B cell (primary cell): ENCODE results near the gene MTERF2. TPM values are rescaled to one million over a fixed set of nuclear protein-coding genes. Genes with fewer than 3 reads are reported as not detected.

Source experiments
- ATAC-seq: fragments of 200-7000 bp; cut with Tn5 transposase; one replicate; pipeline ENCODE4 v1.10.0; 2021; ENCODE audit warnings: low read depth, mild to moderate bottlenecking, moderate number of reproducible peaks, moderate library complexity
- CTCF ChIA-PET: fragments of 350-600 bp; sonication (Branson Sonifier 250); formaldehyde crosslinking; loops from one replicate; lab custom pipeline; 2021; ENCODE audit warnings: antibody characterized with exemption, inconsistent platforms; lab: Charles Lee
- POLR2A ChIA-PET: fragments of 350-600 bp; sonication (Branson Sonifier 250); formaldehyde crosslinking; loops from one replicate; lab custom pipeline; 2021; ENCODE audit warnings: antibody characterized with exemption; lab: Charles Lee
- DNase-seq: peaks from one replicate; pipeline ENCODE4 v3.0.0; 2013
- H2AFZ ChIP-seq: 2 replicates; pipeline ENCODE4 v1.6.1; 2012; ENCODE audit warnings: mild to moderate bottlenecking, low read depth, low read length; ENCODE audit not compliant: insufficient read depth, poor library complexity, severe bottlenecking
- H3K27ac ChIP-seq, 2 donors: 1 replicate in 1 of 2; 2 replicates in 1 of 2; pipeline ENCODE4 v1.5.1; 2012 to 2013; ENCODE audit warnings: low read length in 2 of 2, mild to moderate bottlenecking in 2 of 2, moderate library complexity in 1 of 2
- H3K27me3 ChIP-seq, 4 experiments: fragments of 200-600 bp in 1 of 4; sonication (generic) in 1 of 4; replicated peaks in 1 of 4; 1 replicate in 2 of 4; 2 replicates in 2 of 4; pipeline versions ENCODE4 v1.6.1 to v1.7.0; 2013 to 2016; ENCODE audit warnings: low read length in 3 of 4, mild to moderate bottlenecking in 2 of 4, mixed read lengths in 1 of 4, moderate library complexity in 1 of 4; ENCODE audit not compliant: insufficient read depth in 4 of 4, control insufficient read depth in 3 of 4; ENCODE audit errors: control extremely low read depth in 1 of 4
- H3K36me3 ChIP-seq, 2 experiments: replicated peaks in 1 of 2; 1 replicate in 1 of 2; 2 replicates in 1 of 2; pipeline versions ENCODE4 v1.6.1 to v1.7.1; 2013; ENCODE audit warnings: low read length in 1 of 2; ENCODE audit not compliant: insufficient read depth in 2 of 2, control insufficient read depth in 1 of 2; ENCODE audit errors: control extremely low read depth in 1 of 2, extremely low read depth in 1 of 2
- H3K4me1 ChIP-seq, 2 donors: fragments of 200-600 bp in 1 of 2; sonication (generic) in 1 of 2; 1 replicate in 1 of 2; 2 replicates in 1 of 2; pipeline versions ENCODE4 v1.5.1 to v1.6.1; 2013 to 2017; ENCODE audit warnings: low read length in 2 of 2; ENCODE audit not compliant: control insufficient read depth in 2 of 2, insufficient read depth in 2 of 2
- H3K4me2 ChIP-seq: replicated peaks from 2 replicates; pipeline ENCODE3; 2012; ENCODE audit warnings: mild to moderate bottlenecking, low read depth, low read length; ENCODE audit not compliant: poor library complexity, severe bottlenecking
- H3K4me3 ChIP-seq, 5 experiments: fragments of 200-600 bp in 1 of 5; sonication (generic) in 1 of 5; 1 replicate in 3 of 5; 2 replicates in 2 of 5; pipeline versions ENCODE4 v1.5.1 to v1.7.0; 2011 to 2016; ENCODE audit warnings: low read length in 4 of 5, mild to moderate bottlenecking in 4 of 5, low read depth in 2 of 5, control low read depth in 1 of 5, moderate library complexity in 1 of 5; ENCODE audit not compliant: insufficient read depth in 1 of 5; ENCODE audit errors: control extremely low read depth in 1 of 5, extremely low read depth in 1 of 5
- H3K79me2 ChIP-seq: fragments of 200-600 bp; sonication (generic); one replicate; pipeline ENCODE4 v1.6.0; 2016; ENCODE audit warnings: low read length; ENCODE audit not compliant: control insufficient read depth, insufficient read depth
- H3K9ac ChIP-seq: fragments of 200-600 bp; sonication (generic); 2 replicates; pipeline ENCODE4 v1.6.1; 2017; ENCODE audit warnings: mild to moderate bottlenecking, low read length, moderate library complexity
- H3K9me3 ChIP-seq, 3 donors: one replicate each; pipeline versions ENCODE4 v1.6.1 to v1.7.1; 2013; ENCODE audit warnings: low read length in 2 of 3; ENCODE audit not compliant: control insufficient read depth in 2 of 3, insufficient read depth in 1 of 3; ENCODE audit errors: control extremely low read depth in 1 of 3
- H4K20me1 ChIP-seq: 2 replicates; pipeline ENCODE4 v1.6.0; 2012; ENCODE audit warnings: mild to moderate bottlenecking, low read length; ENCODE audit not compliant: insufficient read depth, control insufficient read depth, poor library complexity, severe bottlenecking
- H3K27ac Mint-ChIP-seq: one replicate; pipeline ENCODE4 v1.8.0; 2021; ENCODE audit warnings: mixed read lengths
- H3K27me3 Mint-ChIP-seq: one replicate; pipeline ENCODE4 v1.8.0; 2021; ENCODE audit warnings: mixed read lengths
- H3K4me1 Mint-ChIP-seq: one replicate; pipeline ENCODE4 v1.8.0; 2021; ENCODE audit warnings: mixed read lengths
- H3K4me3 Mint-ChIP-seq: one replicate; pipeline ENCODE4 v1.8.0; 2021; ENCODE audit warnings: mixed read lengths
- H3K9me3 Mint-ChIP-seq: one replicate; pipeline ENCODE4 v1.8.0; 2022; ENCODE audit warnings: mixed read lengths; ENCODE audit not compliant: insufficient read depth
- EZH2 ChIP-seq: IDR thresholded peaks from 2 replicates; pipeline ENCODE4 v1.6.1; 2012; ENCODE audit warnings: borderline replicate concordance, low read depth, mild to moderate bottlenecking, moderate library complexity, low read length; ENCODE audit not compliant: insufficient read depth, poor library complexity, severe bottlenecking
- WGBS: methylation state at CpG from one replicate; pipeline ENCODE4 v1.1.5; 2013; ENCODE audit warnings: missing lambda C conversion rate; ENCODE audit not compliant: insufficient coverage; 5-methylcytosine and 5-hydroxymethylcytosine counted together
- intact Hi-C: fragments of 100-400 bp; cut with micrococcal nuclease; formaldehyde crosslinking; loops from one replicate; pipeline ENCODE4 v1.10.0; 2022
- polyA plus RNA-seq: library from polyadenylated mRNA; depleted of rRNA; stranded (reverse); fragments of >200 nt; gene quantifications from 2 replicates; pipeline ENCODE4 v1.2.3, GENCODE V29; 2012
- total RNA-seq, 2 donors: library from RNA; stranded (reverse); fragments of 120-200 nt in 1 of 2; gene quantifications; 1 replicate in 1 of 2; 2 replicates in 1 of 2; pipeline versions ENCODE4 v1.2.3 to v1.2.4, GENCODE V29; 2013 to 2022
- TF ChIP-seq, protein P1 (sequence below): fragments of 200-600 bp; IDR thresholded peaks from one replicate; pipeline ENCODE4 v1.8.0; 2022; ENCODE audit warnings: antibody characterized with exemption, mild to moderate bottlenecking

The MTERF2 gene
- total and polyA plus RNA-seq, 2 donors (not counting 1 experiment from before 2014, with no cell fraction given): 3.7 to 9.4 TPM

DNA sequence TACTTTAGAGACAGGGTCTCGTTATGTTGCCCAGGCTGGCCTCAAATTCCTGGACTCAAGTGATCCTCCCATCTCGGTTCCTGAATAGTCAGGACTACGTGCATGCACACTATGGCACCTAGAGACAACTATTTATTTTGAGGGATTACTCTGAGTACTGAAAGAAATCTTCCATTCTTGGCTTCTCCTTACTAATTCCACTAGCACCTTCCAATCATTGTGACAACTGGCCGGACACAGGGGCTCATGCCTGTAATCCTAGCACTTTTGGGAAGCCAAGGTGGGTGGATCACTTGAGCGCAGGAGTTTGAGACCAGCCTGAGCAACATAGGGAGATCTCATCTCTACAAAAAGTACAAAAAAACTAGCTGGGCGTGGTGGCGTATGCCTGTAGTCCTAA is 42.1 kb upstream of the MTERF2 start:
- Histone ChIP-seq H3K9me3 (no peaks in the 10 kb centered on the region), H3K4me3 (no peak overlapping the region), H3K36me3 (no peaks in the 10 kb centered on the region), H2AFZ (no peak overlapping the region), H3K4me1 (no peaks in the 10 kb centered on the region), H3K4me2 (no peak overlapping the region), H3K27me3 (no peaks in the 10 kb centered on the region), H3K27ac (no peak overlapping the region), H4K20me1 (no peaks in the 10 kb centered on the region), H3K79me2 (no peaks in the 10 kb centered on the region), H3K9ac (no peak overlapping the region)
- Mint-ChIP-seq H3K4me3 (no peak overlapping the region), H3K27me3 (peaks cover 2% of the 10 kb centered on the region), H3K9me3 (no peaks in the 10 kb centered on the region), H3K27ac (no peak overlapping the region), H3K4me1 (no peaks in the 10 kb centered on the region)
- CTCF ChIA-PET: no interaction called here
- WGBS: 94% methylated on average over 2 of the region's 7 CpGs
- POLR2A ChIA-PET: no interaction called here
- DNase-seq: no peak
- intact Hi-C loops: no loop called here
- TF ChIP-seq, protein P1, sequence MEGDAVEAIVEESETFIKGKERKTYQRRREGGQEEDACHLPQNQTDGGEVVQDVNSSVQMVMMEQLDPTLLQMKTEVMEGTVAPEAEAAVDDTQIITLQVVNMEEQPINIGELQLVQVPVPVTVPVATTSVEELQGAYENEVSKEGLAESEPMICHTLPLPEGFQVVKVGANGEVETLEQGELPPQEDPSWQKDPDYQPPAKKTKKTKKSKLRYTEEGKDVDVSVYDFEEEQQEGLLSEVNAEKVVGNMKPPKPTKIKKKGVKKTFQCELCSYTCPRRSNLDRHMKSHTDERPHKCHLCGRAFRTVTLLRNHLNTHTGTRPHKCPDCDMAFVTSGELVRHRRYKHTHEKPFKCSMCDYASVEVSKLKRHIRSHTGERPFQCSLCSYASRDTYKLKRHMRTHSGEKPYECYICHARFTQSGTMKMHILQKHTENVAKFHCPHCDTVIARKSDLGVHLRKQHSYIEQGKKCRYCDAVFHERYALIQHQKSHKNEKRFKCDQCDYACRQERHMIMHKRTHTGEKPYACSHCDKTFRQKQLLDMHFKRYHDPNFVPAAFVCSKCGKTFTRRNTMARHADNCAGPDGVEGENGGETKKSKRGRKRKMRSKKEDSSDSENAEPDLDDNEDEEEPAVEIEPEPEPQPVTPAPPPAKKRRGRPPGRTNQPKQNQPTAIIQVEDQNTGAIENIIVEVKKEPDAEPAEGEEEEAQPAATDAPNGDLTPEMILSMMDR: no peak
- no peak for ATAC-seq

GRCh38 chr12:107027636-107028053 is 40.7 kb upstream of the MTERF2 start:
- Mint-ChIP-seq H3K4me1 (no peaks in the 10 kb centered on the region), H3K27ac (no peak overlapping the region), H3K27me3 (peaks cover 2% of the 10 kb centered on the region), H3K4me3 (no peak overlapping the region), H3K9me3 (no peaks in the 10 kb centered on the region)
- intact Hi-C loops: no loop called here
- H3K4me3 ChIP-seq: no peak overlapping the region
- no peaks in the 10 kb centered on the region for H3K4me1 ChIP-seq
- H4K20me1 ChIP-seq: no peaks in the 10 kb centered on the region
- no peaks in the 10 kb centered on the region for H3K79me2 ChIP-seq
- no CpG with 5 or more reads among the region's 2 CpGs for WGBS
- no peak overlapping the region for H3K9ac ChIP-seq
- DNase-seq (no peak), ATAC-seq (no peak)
- TF ChIP-seq, protein P1: no peak
- TF ChIP-seq EZH2: no peak
- H2AFZ ChIP-seq: no peak overlapping the region
- H3K36me3 ChIP-seq: no peaks in the 10 kb centered on the region
- CTCF ChIA-PET: no interaction called here
- H3K9me3 ChIP-seq: no peaks in the 10 kb centered on the region
- POLR2A ChIA-PET: no interaction called here
- no peaks in the 10 kb centered on the region for H3K27me3 ChIP-seq
- H3K27ac ChIP-seq: no peak overlapping the region
- H3K4me2 ChIP-seq: no peak overlapping the region
